ENCODE measurements around the gene FBRS. TPM values are rescaled to one million over a fixed set of nuclear protein-coding genes. Genes with fewer than 3 reads are reported as not detected.
"Not testable (repeated sequence)": the region's sequence is repeated elsewhere in the genome, so short reads cannot be mapped to it uniquely, and the experiment has no call there.

The FBRS gene
- total RNA-seq, 1 donor from 2014 or later = 162 TPM

- intact Hi-C loops (cut with micrococcal nuclease) = loop anchor here (5.0 kb wide), 3 partner anchors 109 to 1849 kb away; partner anchors contain the start of genes MAZ, TUFM and ZNF785
Observed at GRCh38 chr16:30696646-30697045, 38.4 kb downstream of the FBRS start.

GRCh38 chr16:30697264-30698138, 39.3 kb downstream of the FBRS start:
- intact Hi-C loops (cut with micrococcal nuclease) = loop anchor here (1.0 to 5.0 kb wide), 21 partner anchors 39 to 1873 kb away; partner anchors contain the start of genes ALDOA, CFAP119, CTF1 and FBRS

GRCh38 chr16:30698139-30698815, 40.0 kb downstream of the FBRS start:
- intact Hi-C loops (cut with micrococcal nuclease) = loop anchor here (1.0 to 5.0 kb wide), 21 partner anchors 40 to 1873 kb away; partner anchors contain the start of genes ALDOA, CFAP119, CTF1 and FBRS

- intact Hi-C loops (cut with micrococcal nuclease) = loop anchor here (1.0 to 5.0 kb wide), 21 partner anchors 41 to 1874 kb away; partner anchors contain the start of genes ALDOA, CFAP119, CTF1 and FBRS
Observed at GRCh38 chr16:30698816-30699614, 40.8 kb downstream of the FBRS start, which contains the start of gene SRCAP. Gene SRCAP (plus strand): TSS chr16:30699171. CDS start chr16:30700825, 1,654 bp downstream.

GRCh38 chr16:30699615-30700099, 41.4 kb downstream of the FBRS start:
- intact Hi-C loops (cut with micrococcal nuclease) = loop anchor here (2.0 to 5.0 kb wide), 7 partner anchors 112 to 1875 kb away; partner anchors contain the start of genes CTF1, MAZ, TUFM and ZNF747

GRCh38 chr16:30700491-30700890, 42.3 kb downstream of the FBRS start:
- intact Hi-C loops (cut with micrococcal nuclease) = no loop called here

GRCh38 chr16:30700971-30701370, 42.7 kb downstream of the FBRS start:
- intact Hi-C loops (cut with micrococcal nuclease) = no loop called here

- intact Hi-C loops (cut with micrococcal nuclease) = not testable (repeated sequence)
Observed at GRCh38 chr16:30703071-30703470, 44.8 kb downstream of the FBRS start.

- intact Hi-C loops (cut with micrococcal nuclease) = no loop called here
Observed at GRCh38 chr16:30703971-30704370, 45.7 kb downstream of the FBRS start.

- intact Hi-C loops (cut with micrococcal nuclease) = no loop called here
Observed at GRCh38 chr16:30706046-30706445, 47.8 kb downstream of the FBRS start.

- intact Hi-C loops (cut with micrococcal nuclease) = no loop called here
Observed at GRCh38 chr16:30710971-30711370, 52.7 kb downstream of the FBRS start.

GRCh38 chr16:30711712-30712111, 53.5 kb downstream of the FBRS start:
- intact Hi-C loops (cut with micrococcal nuclease) = no loop called here

- intact Hi-C loops (cut with micrococcal nuclease) = loop anchor here (1.0 kb wide), 1 partner anchor 206 kb away; no protein-coding TSS in a partner anchor
Observed at GRCh38 chr16:30715750-30716445, 57.7 kb downstream of the FBRS start.

GRCh38 chr16:30720086-30720485, 61.9 kb downstream of the FBRS start:
- intact Hi-C loops (cut with micrococcal nuclease) = no loop called here

Other genes with a start within 250 kb of the FBRS start
- 76.4 and 78.5 TPM in 2 replicates for gene DCTPP1, start 228.4 kb upstream of the FBRS start, total RNA-seq
- gene SEPHS2, start 212.6 kb upstream of the FBRS start, total RNA-seq = 73.8 and 77.3 TPM in 2 replicates
- gene ITGAL, start 185.7 kb upstream of the FBRS start, total RNA-seq = 660 and 669 TPM in 2 replicates
- gene ZNF768, start 131.9 kb upstream of the FBRS start, total RNA-seq = 6.7 and 6.9 TPM in 2 replicates
- 13.8 and 14.1 TPM in 2 replicates for gene ZNF747, start 123.6 kb upstream of the FBRS start, total RNA-seq
- 21.2 and 22.5 TPM in 2 replicates for gene ZNF764, start 100.1 kb upstream of the FBRS start, total RNA-seq
- 13.2 and 13.6 TPM in 2 replicates for gene ZNF688, start 86.7 kb upstream of the FBRS start, total RNA-seq
- gene ZNF785, start 72.7 kb upstream of the FBRS start, total RNA-seq = 21.5 and 22.4 TPM in 2 replicates
- 13.5 and 13.7 TPM in 2 replicates for gene ZNF689, start 48.0 kb upstream of the FBRS start, total RNA-seq
- gene PRR14, start 7.5 kb upstream of the FBRS start, total RNA-seq = 90.0 and 91.6 TPM in 2 replicates
- 93.9 and 99.5 TPM in 2 replicates for gene SRCAP, start 40.7 kb downstream of the FBRS start, total RNA-seq
- gene PHKG2, start 90.0 kb downstream of the FBRS start, total RNA-seq = 44.6 and 47.4 TPM in 2 replicates
- 1.6 TPM in 2 replicates for gene CFAP119, start 103.6 kb downstream of the FBRS start, total RNA-seq
- gene RNF40, start 103.9 kb downstream of the FBRS start, total RNA-seq = 97.2 and 102 TPM in 2 replicates
- gene ZNF629, start 128.8 kb downstream of the FBRS start, total RNA-seq = 1.9 and 2.1 TPM in 2 replicates
- 26.3 and 26.7 TPM in 2 replicates for gene BCL7C, start 235.6 kb downstream of the FBRS start, total RNA-seq
- gene CTF1, start 238.2 kb downstream of the FBRS start, total RNA-seq = 0.12 and 0.39 TPM in 2 replicates